HEK293T (cell line): ENCODE measurements around the gene SETMAR.
"Not testable (repeated sequence)": the region's sequence is repeated elsewhere in the genome, so short reads cannot be mapped to it uniquely, and the experiment has no call there.

Source experiments
- CTCF ChIA-PET: fragments of 350-600 bp; formaldehyde crosslinking; extraction: SDS; loops from one replicate; lab custom pipeline; 2021; ENCODE audit warnings: antibody characterized with exemption, inconsistent platforms; lab: Yijun Ruan, JAX
- POLR2A ChIA-PET: fragments of 350-600 bp; formaldehyde crosslinking; extraction: SDS; loops from one replicate; lab custom pipeline; 2020; ENCODE audit warnings: antibody characterized with exemption, inconsistent platforms; lab: Yijun Ruan, JAX
- DNase-seq: peaks from one replicate; pipeline ENCODE4 v3.0.0; 2012; ENCODE audit warnings: mixed read lengths; ENCODE audit errors: extremely low spot score
- ARNT ChIP-seq: fragments of 450-650 bp; IDR thresholded peaks from 2 replicates; pipeline ENCODE4 v1.6.1; 2017; ENCODE audit warnings: mild to moderate bottlenecking
- BHLHE40 ChIP-seq: fragments of 450-650 bp; IDR thresholded peaks from 2 replicates; pipeline ENCODE4 v1.6.1; 2016; ENCODE audit warnings: mild to moderate bottlenecking, moderate library complexity, borderline replicate concordance
- CTBP1 ChIP-seq: fragments of 450-650 bp; IDR thresholded peaks from 2 replicates; pipeline ENCODE4 v1.6.1; 2016; ENCODE audit warnings: borderline replicate concordance
- ELF4 ChIP-seq: fragments of 450-650 bp; IDR thresholded peaks from 2 replicates; pipeline ENCODE4 v1.6.1; 2017; ENCODE audit warnings: antibody characterized with exemption
- FOXA1 ChIP-seq: fragments of 450-650 bp; IDR thresholded peaks from 2 replicates; pipeline ENCODE4 v1.6.1; 2016; ENCODE audit warnings: mild to moderate bottlenecking
- FOXK2 ChIP-seq: fragments of 450-650 bp; IDR thresholded peaks from 2 replicates; pipeline ENCODE4 v1.6.1; 2016; ENCODE audit warnings: mild to moderate bottlenecking
- FOXM1 ChIP-seq: fragments of 450-650 bp; IDR thresholded peaks from 2 replicates; pipeline ENCODE4 v1.6.1; 2017; ENCODE audit warnings: mild to moderate bottlenecking, borderline replicate concordance
- HDGF ChIP-seq: fragments of 450-650 bp; IDR thresholded peaks from 2 replicates; pipeline ENCODE4 v1.6.1; 2017; ENCODE audit warnings: antibody characterized with exemption, borderline replicate concordance
- L3MBTL2 ChIP-seq: fragments of 450-650 bp; conservative IDR thresholded peaks from 2 replicates; pipeline ENCODE4 v1.6.1; 2016; ENCODE audit warnings: mild to moderate bottlenecking
- LEF1 ChIP-seq: fragments of 450-650 bp; IDR thresholded peaks from 2 replicates; pipeline ENCODE4 v1.6.1; 2017; ENCODE audit warnings: mild to moderate bottlenecking, borderline replicate concordance
- NFRKB ChIP-seq: fragments of 450-650 bp; IDR thresholded peaks from 2 replicates; pipeline ENCODE4 v1.6.1; 2016; ENCODE audit warnings: mild to moderate bottlenecking, moderate library complexity
- SP1 ChIP-seq: fragments of 450-650 bp; IDR thresholded peaks from 2 replicates; pipeline ENCODE4 v1.6.1; 2017
- SUZ12 ChIP-seq: fragments of 450-650 bp; IDR thresholded peaks from 2 replicates; pipeline ENCODE4 v1.6.1; 2016; ENCODE audit warnings: mild to moderate bottlenecking
- TARDBP ChIP-seq: fragments of 450-650 bp; IDR thresholded peaks from 2 replicates; pipeline ENCODE4 v1.6.1; 2016
- ZNF384 ChIP-seq: fragments of 450-650 bp; IDR thresholded peaks from 2 replicates; pipeline ENCODE4 v1.6.1; 2016
- TF ChIP-seq, protein P1 (sequence below): fragments of 450-650 bp; IDR thresholded peaks from 2 replicates; pipeline ENCODE4 v1.6.1; 2016

SETMAR gene

DNA sequence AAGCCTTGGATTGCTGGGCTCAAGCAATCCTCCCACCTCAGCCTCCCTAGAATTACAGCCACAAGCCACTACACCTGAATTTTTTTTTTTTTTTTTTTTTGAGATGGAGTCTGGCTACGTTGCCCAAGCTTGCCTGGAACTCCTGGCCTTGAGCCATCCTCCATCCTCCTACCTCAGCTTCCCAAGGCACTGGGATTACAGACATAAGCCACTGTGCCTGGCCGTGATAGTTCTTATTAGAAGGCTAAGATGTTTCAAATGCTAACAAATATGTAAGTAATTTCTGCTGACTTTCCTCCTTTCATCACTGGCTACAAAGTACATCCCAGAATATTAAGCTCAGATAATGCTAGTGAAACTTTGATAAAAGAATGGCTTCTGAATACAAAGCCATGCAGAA, 5.7 kb upstream of the SETMAR start:
- no peak for TF ChIP-seq TARDBP
- no peak for TF ChIP-seq FOXK2
- no peak for TF ChIP-seq ELF4
- TF ChIP-seq FOXM1: no peak
- TF ChIP-seq CTBP1: no peak
- no peak for TF ChIP-seq SP1
- TF ChIP-seq LEF1: no peak
- no peak for TF ChIP-seq ARNT
- TF ChIP-seq HDGF: no peak
- TF ChIP-seq, protein P1, sequence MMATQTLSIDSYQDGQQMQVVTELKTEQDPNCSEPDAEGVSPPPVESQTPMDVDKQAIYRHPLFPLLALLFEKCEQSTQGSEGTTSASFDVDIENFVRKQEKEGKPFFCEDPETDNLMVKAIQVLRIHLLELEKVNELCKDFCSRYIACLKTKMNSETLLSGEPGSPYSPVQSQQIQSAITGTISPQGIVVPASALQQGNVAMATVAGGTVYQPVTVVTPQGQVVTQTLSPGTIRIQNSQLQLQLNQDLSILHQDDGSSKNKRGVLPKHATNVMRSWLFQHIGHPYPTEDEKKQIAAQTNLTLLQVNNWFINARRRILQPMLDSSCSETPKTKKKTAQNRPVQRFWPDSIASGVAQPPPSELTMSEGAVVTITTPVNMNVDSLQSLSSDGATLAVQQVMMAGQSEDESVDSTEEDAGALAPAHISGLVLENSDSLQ: no peak
- TF ChIP-seq SUZ12: no peak
- TF ChIP-seq BHLHE40: no peak
- TF ChIP-seq ZNF384: no peak
- no peak for TF ChIP-seq NFRKB
- TF ChIP-seq L3MBTL2: no peak
- CTCF ChIA-PET: no interaction called here
- POLR2A ChIA-PET: no interaction called here
- DNase-seq: no peak

DNA sequence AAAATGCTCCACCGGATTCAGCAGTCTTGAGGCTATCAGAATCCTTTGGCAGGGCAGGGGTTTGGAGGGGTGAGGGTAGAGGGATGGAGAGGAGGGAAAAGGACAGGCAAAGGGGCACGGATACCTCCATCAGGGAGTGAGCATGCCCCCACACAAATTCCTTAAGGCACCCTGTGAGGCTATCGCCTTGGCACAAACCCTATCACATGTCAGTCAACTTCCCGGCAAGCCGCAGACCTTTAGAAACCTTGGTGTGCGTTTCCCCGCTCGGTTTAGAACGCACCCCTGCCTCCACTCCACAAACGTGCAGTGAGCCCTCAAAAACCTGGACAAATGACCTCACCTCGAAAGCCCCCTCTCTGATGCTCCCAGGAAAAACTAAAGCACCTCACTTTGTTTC, 422 bp upstream of the SETMAR start:
- CTCF ChIA-PET: no interaction called here
- POLR2A ChIA-PET: no interaction called here
- no peak for DNase-seq

DNA sequence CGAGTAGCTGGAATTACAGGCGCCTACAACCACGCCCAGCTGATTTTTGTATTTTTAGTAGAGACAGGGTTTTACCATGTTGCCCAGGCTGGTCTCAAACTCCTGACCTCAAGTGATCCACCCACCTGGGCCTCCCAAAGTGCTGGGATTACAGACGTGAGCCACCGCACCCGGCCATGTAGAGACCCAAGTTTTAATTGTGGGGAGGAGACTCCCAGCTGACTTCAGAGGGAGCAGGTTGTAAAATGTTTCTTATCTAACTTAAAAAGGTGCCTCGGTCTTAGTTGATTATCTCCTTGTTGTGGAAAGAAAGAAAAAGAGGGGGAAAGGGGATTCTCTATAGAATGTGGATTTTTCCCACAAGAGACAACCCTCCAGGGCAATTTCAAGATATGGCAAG, 2.0 kb downstream of the SETMAR start:
- CTCF ChIA-PET, POLR2A ChIA-PET, DNase-seq: not testable (repeated sequence)

More for the DNA sequence above, 422 bp upstream of the SETMAR start:
- TF ChIP-seq NFRKB (no peak), FOXM1 (no peak), FOXA1 (no peak), SP1 (no peak), CTBP1 (no peak), BHLHE40 (no peak), LEF1 (no peak), FOXK2 (no peak), ARNT (no peak), ZNF384 (no peak), L3MBTL2 (no peak), SUZ12 (no peak), HDGF (no peak), TARDBP (no peak), ELF4 (no peak)
- TF ChIP-seq, protein P1: no peak

DNA sequence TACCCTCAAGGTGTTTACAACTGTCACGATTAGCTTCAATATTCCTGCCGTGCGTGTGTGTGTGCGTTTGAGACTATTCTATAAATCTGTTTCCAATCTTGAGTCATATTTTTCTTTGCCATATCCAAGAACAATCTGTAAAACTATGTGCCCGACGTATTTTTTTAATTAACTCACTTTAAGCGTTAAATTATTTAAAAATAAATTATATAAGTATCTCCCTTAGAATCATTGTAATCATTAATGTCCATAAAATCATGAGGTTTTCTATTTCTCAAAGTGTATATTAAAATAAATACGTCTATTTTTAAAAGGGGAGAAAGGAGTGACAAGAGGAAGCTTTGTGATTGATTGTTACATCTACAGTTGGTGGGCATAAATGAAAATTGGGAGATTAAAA, 2.9 kb downstream of the SETMAR start:
- TF ChIP-seq ELF4 (no peak), SUZ12 (no peak), FOXM1 (no peak), SP1 (no peak), HDGF (no peak), ZNF384 (no peak), FOXK2 (no peak), CTBP1 (no peak), ARNT (no peak), FOXA1 (no peak), TARDBP (no peak), LEF1 (no peak), BHLHE40 (no peak), NFRKB (no peak), L3MBTL2 (no peak)
- TF ChIP-seq, protein P1: no peak
- POLR2A ChIA-PET: no interaction called here
- DNase-seq: no peak
- CTCF ChIA-PET: no interaction called here

DNA sequence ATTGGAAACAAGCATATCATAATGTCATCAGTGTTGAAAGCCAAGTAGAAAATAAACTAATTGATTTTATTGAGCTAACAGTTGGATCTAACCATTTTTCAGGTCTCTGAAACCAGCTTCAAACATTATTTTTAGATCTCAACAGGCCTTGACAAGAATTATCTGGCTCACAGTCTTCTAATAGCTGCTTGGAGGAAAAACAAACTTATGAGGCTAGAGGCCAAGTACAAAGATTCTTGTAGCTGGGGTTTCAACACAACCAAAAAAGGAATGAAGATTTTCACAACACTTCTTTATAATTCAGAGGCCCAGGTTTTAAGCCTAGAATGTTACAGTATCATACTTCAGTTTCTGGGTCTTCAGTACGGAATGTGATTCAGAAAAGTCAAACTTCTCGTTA, 3.7 kb downstream of the SETMAR start:
- DNase-seq: no peak
- TF ChIP-seq NFRKB (no peak), ELF4 (no peak), FOXA1 (no peak), ARNT (no peak), L3MBTL2 (no peak), SP1 (no peak), CTBP1 (no peak), FOXM1 (no peak), ZNF384 (no peak), FOXK2 (no peak)
- TF ChIP-seq, protein P1: no peak
- CTCF ChIA-PET: no interaction called here
- POLR2A ChIA-PET: no interaction called here

DNA sequence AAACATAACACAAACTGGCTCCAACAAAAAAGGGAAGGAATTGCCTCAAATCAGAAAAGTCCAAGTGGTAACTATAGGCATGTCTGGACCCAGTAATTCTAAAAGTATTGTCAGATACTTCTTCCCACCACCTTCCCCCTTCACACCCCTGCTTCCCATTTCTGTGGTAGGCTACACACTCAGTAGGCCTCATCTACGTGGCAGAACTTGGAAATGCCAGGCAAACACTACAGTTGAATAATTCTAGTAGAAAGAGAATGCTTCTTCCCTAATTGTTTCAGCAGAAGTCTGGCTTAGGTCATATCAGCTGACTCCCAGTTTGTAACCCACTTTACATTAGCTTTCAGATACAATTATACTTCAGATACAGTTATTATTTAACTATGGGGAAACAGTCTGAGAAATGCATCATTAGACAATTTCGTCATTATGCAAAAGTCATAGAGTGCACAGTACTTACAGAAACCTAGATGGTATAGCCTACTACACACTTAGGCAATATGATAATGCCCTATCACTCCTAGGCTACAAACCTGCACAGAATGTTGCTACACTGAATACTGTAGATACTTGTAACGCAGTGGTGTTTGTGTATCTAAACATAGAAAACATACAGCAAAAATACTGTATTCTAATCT, 6.4 kb downstream of the SETMAR start:
- no peak for TF ChIP-seq ZNF384
- TF ChIP-seq BHLHE40: no peak
- TF ChIP-seq, protein P1: no peak
- no peak for TF ChIP-seq HDGF
- TF ChIP-seq NFRKB: no peak
- TF ChIP-seq FOXK2: no peak
- no peak for TF ChIP-seq TARDBP
- no peak for TF ChIP-seq SP1
- TF ChIP-seq CTBP1: no peak
- TF ChIP-seq SUZ12: no peak
- no peak for TF ChIP-seq LEF1
- no peak for TF ChIP-seq ELF4
- TF ChIP-seq FOXM1: no peak
- no peak for TF ChIP-seq FOXA1
- no peak for TF ChIP-seq ARNT
- TF ChIP-seq L3MBTL2: no peak
- ChIA-PET POLR2A (no interaction called here), CTCF (no interaction called here)
- no peak for DNase-seq
